HepG2 (cell line): ENCODE data around the gene OSCP1. TPM values are rescaled to one million over a fixed set of nuclear protein-coding genes. Genes with fewer than 3 reads are reported as not detected.

ENCODE experiments used
- BRF2 ChIP-seq: sonication (generic); formaldehyde crosslinking; IDR thresholded peaks from 2 replicates; pipeline ENCODE4 v1.8.1; 2022; ENCODE audit warnings: mild to moderate bottlenecking, missing genetic modification reagents
- CCDC6 ChIP-seq: sonication (generic); formaldehyde crosslinking; IDR thresholded peaks from 2 replicates; pipeline ENCODE4 v1.8.1; 2022; ENCODE audit warnings: mild to moderate bottlenecking, missing genetic modification reagents, moderate library complexity
- CENPX ChIP-seq: sonication (generic); formaldehyde crosslinking; IDR thresholded peaks from 2 replicates; pipeline ENCODE4 v1.9.0; 2021; ENCODE audit warnings: mild to moderate bottlenecking, missing genetic modification reagents, moderate library complexity
- HHEX ChIP-seq: IDR thresholded peaks from 2 replicates; pipeline ENCODE4 v1.6.1; 2016; ENCODE audit warnings: control low read depth
- JUN ChIP-seq: sonication (generic); formaldehyde crosslinking; IDR thresholded peaks from 2 replicates; pipeline ENCODE4 v1.4.0; 2020; ENCODE audit warnings: mild to moderate bottlenecking, missing genetic modification reagents
- KDM5B ChIP-seq: sonication (generic); formaldehyde crosslinking; IDR thresholded peaks from 2 replicates; pipeline ENCODE4 v1.4.0; 2020; ENCODE audit warnings: missing genetic modification reagents, mild to moderate bottlenecking, borderline replicate concordance
- MAFG ChIP-seq: sonication (generic); formaldehyde crosslinking; IDR thresholded peaks from 2 replicates; pipeline ENCODE4 v1.5.1; 2020; ENCODE audit warnings: mild to moderate bottlenecking, missing genetic modification reagents
- MIER3 ChIP-seq: IDR thresholded peaks from 2 replicates; pipeline ENCODE4 v1.6.1; 2016; ENCODE audit warnings: missing compliant biosample characterization, borderline replicate concordance
- PHF21A ChIP-seq: sonication (generic); formaldehyde crosslinking; IDR thresholded peaks from 2 replicates; pipeline ENCODE4 v1.5.0; 2020; ENCODE audit warnings: mild to moderate bottlenecking, missing genetic modification reagents
- SALL1 ChIP-seq: sonication (generic); formaldehyde crosslinking; IDR thresholded peaks from 2 replicates; pipeline ENCODE4 v1.8.0; 2022; ENCODE audit warnings: mild to moderate bottlenecking, missing genetic modification reagents
- SALL2 ChIP-seq: sonication (generic); formaldehyde crosslinking; IDR thresholded peaks from 2 replicates; pipeline ENCODE4 v1.8.1; 2023; ENCODE audit warnings: mild to moderate bottlenecking, missing genetic modification reagents, inconsistent platforms
- SYNCRIP ChIP-seq: fragments of 200-400 bp; formaldehyde crosslinking; IDR thresholded peaks from 2 replicates; pipeline ENCODE4 v1.6.1; 2018; ENCODE audit warnings: mild to moderate bottlenecking, low read depth, low read length; ENCODE audit not compliant: insufficient read depth
- THAP8 ChIP-seq: sonication (generic); formaldehyde crosslinking; IDR thresholded peaks from 2 replicates; pipeline ENCODE4 v1.5.1; 2020; ENCODE audit warnings: missing genetic modification reagents, mild to moderate bottlenecking, borderline replicate concordance
- TP53 ChIP-seq: sonication (generic); formaldehyde crosslinking; conservative IDR thresholded peaks from 2 replicates; pipeline ENCODE4 v1.4.0; 2020; ENCODE audit warnings: missing genetic modification reagents
- ZBTB25 ChIP-seq: IDR thresholded peaks from 2 replicates; pipeline ENCODE4 v1.6.1; 2018; ENCODE audit warnings: missing genetic modification reagents
- ZNF225 ChIP-seq: sonication (generic); formaldehyde crosslinking; IDR thresholded peaks from 2 replicates; pipeline ENCODE4 v1.4.0; 2020; ENCODE audit warnings: mild to moderate bottlenecking, missing genetic modification reagents
- ZNF33A ChIP-seq: sonication (generic); formaldehyde crosslinking; IDR thresholded peaks from 2 replicates; pipeline ENCODE4 v1.5.1; 2020; ENCODE audit warnings: missing genetic modification reagents, mild to moderate bottlenecking, moderate library complexity, borderline replicate concordance
- ZNF33B ChIP-seq: sonication (generic); formaldehyde crosslinking; IDR thresholded peaks from 2 replicates; pipeline ENCODE4 v1.5.1; 2020; ENCODE audit warnings: mild to moderate bottlenecking, missing genetic modification reagents
- ZNF34 ChIP-seq: sonication (generic); formaldehyde crosslinking; IDR thresholded peaks from 2 replicates; pipeline ENCODE4 v1.4.0; 2020; ENCODE audit warnings: mild to moderate bottlenecking, missing genetic modification reagents, borderline replicate concordance
- ZNF530 ChIP-seq: sonication (generic); formaldehyde crosslinking; IDR thresholded peaks from 2 replicates; pipeline ENCODE4 v1.5.0; 2020; ENCODE audit warnings: low read depth, mild to moderate bottlenecking, missing genetic modification reagents
- ZNF614 ChIP-seq: IDR thresholded peaks from 2 replicates; pipeline ENCODE4 v1.6.1; 2018; ENCODE audit warnings: missing biosample characterization, missing genetic modification reagents, inconsistent platforms, borderline replicate concordance
- ZNF782 ChIP-seq: sonication (generic); formaldehyde crosslinking; IDR thresholded peaks from 2 replicates; pipeline ENCODE4 v1.4.0; 2020; ENCODE audit warnings: missing genetic modification reagents, mild to moderate bottlenecking, borderline replicate concordance
- polyA plus RNA-seq, 8 experiments: library from polyadenylated mRNA; depleted of rRNA in 3 of 8; stranded (reverse) in 7 of 8; unstranded in 1 of 8; fragments of >200 nt; fragmentation: Illumina TruSeq in 4 of 8; extraction: Trizol in 4 of 8; gene quantifications; 2 replicates each; pipeline versions ENCODE4 v1.2.1 to v1.2.3, GENCODE V29; 2011 to 2016; ENCODE audit warnings: low read depth in 4 of 8, missing spikeins in 1 of 8, mixed read lengths in 1 of 8; ENCODE audit not compliant: insufficient read depth in 1 of 8
- total RNA-seq, 5 experiments: library from RNA; depleted of rRNA; stranded (reverse); fragments of >200 nt; fragmentation: Illumina TruSeq; extraction: Trizol; gene quantifications; 2 replicates each; pipeline ENCODE4 v1.2.3, GENCODE V29; 2016; ENCODE audit warnings: low read depth in 1 of 5
- TF ChIP-seq, protein P1 (sequence below): sonication (generic); formaldehyde crosslinking; IDR thresholded peaks from 2 replicates; pipeline ENCODE4 v1.4.0; 2020; ENCODE audit warnings: missing genetic modification reagents
- TF ChIP-seq, protein P2 (sequence below): sonication (generic); formaldehyde crosslinking; IDR thresholded peaks from 2 replicates; pipeline ENCODE4 v1.4.0; 2020; ENCODE audit warnings: missing genetic modification reagents

The OSCP1 gene
- total and polyA plus RNA-seq, 2 of the 13 experiments (the other 11 are each of a cell fraction or from before 2014, with no cell fraction given), result 0.60 to 0.84 TPM

DNA sequence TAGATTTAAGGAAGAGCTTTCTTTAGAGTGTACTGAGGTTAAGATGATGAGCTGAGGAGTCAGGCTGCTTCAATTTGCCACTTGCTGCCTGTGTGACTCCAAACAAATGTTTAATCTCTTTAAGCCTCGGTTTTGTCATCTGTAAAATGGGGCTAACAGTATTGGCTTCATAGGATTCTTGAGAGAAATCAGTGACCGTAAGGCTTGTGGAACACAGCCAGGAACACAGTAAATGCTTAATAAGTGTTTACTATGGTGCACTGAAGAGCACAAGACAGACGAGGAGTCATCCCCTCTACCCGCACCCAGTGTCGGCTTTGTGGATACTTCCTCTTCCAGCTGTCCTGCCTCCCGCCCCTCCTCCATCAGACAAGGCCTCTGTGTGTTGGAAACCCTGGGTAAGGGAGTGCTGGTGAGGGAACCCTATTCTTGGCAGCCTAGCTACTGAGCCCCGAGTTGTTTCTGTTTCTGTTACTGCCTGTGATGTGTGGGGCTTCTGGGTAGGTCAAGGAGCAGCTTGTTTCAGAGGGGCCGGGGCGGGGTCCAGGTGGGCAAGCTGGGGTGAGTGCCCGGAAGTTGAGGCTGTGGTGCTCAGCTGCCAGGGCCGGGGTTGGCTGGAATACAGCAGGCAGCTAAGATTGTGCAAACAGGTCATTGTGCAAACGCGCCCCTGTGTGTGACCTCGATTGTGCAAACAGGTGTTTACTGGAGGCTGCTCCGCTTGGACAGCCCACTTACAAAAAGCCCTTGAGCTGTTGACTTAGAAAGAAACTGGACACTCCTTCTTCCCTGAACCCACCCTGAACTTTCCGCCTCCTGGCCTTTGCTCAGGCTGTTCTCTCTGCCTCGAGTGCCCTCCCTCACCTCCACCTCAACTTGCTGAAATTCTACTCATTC lies 36.4 kb upstream of the OSCP1 start (continued):
- TF ChIP-seq, protein P1, sequence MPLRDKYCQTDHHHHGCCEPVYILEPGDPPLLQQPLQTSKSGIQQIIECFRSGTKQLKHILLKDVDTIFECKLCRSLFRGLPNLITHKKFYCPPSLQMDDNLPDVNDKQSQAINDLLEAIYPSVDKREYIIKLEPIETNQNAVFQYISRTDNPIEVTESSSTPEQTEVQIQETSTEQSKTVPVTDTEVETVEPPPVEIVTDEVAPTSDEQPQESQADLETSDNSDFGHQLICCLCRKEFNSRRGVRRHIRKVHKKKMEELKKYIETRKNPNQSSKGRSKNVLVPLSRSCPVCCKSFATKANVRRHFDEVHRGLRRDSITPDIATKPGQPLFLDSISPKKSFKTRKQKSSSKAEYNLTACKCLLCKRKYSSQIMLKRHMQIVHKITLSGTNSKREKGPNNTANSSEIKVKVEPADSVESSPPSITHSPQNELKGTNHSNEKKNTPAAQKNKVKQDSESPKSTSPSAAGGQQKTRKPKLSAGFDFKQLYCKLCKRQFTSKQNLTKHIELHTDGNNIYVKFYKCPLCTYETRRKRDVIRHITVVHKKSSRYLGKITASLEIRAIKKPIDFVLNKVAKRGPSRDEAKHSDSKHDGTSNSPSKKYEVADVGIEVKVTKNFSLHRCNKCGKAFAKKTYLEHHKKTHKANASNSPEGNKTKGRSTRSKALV (CRISPR knock-in tag), result peak; percentile 93
- TF ChIP-seq, protein P2, sequence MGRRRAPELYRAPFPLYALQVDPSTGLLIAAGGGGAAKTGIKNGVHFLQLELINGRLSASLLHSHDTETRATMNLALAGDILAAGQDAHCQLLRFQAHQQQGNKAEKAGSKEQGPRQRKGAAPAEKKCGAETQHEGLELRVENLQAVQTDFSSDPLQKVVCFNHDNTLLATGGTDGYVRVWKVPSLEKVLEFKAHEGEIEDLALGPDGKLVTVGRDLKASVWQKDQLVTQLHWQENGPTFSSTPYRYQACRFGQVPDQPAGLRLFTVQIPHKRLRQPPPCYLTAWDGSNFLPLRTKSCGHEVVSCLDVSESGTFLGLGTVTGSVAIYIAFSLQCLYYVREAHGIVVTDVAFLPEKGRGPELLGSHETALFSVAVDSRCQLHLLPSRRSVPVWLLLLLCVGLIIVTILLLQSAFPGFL (CRISPR knock-in tag), result no peak
- TF ChIP-seq JUN, result peak; percentile 73; the same call in 1 of the 2 replicates
- no peak for TF ChIP-seq THAP8 (CRISPR knock-in tag)
- TF ChIP-seq PHF21A (CRISPR knock-in tag), result peak; percentile 99
- no peak for TF ChIP-seq ZNF33A
- TF ChIP-seq BRF2, result no peak
- peak; percentile 84; the same call in 1 of the 2 replicates for TF ChIP-seq KDM5B (CRISPR knock-in tag)
- TF ChIP-seq TP53 (CRISPR knock-in tag), result peak; percentile 90; the same call in 1 of the 2 replicates
- peak; percentile 97 for TF ChIP-seq MIER3 (CRISPR knock-in tag)
- TF ChIP-seq SALL1, result peak; percentile 99
- TF ChIP-seq ZNF614, result peak; percentile 81
- peak; percentile 56; the same call in 1 of the 2 replicates for TF ChIP-seq ZNF34 (CRISPR knock-in tag)
- no peak for TF ChIP-seq ZNF33B (CRISPR knock-in tag)
- peak; percentile 80; the same call in 1 of the 2 replicates for TF ChIP-seq ZBTB25 (CRISPR knock-in tag)
- no peak for TF ChIP-seq SYNCRIP
- no peak for TF ChIP-seq MAFG (CRISPR knock-in tag)
- peak; percentile 82; the same call in 1 of the 2 replicates for TF ChIP-seq ZNF782 (CRISPR knock-in tag)
- TF ChIP-seq SALL2 (CRISPR knock-in tag), result peak; percentile 95
- no peak for TF ChIP-seq ZNF530
- TF ChIP-seq CCDC6 (CRISPR knock-in tag), result peak; percentile 92
- no peak; the same call in 1 of the 2 replicates for TF ChIP-seq ZNF225 (CRISPR knock-in tag)
- peak; percentile 55; the same call in 1 of the 2 replicates for TF ChIP-seq HHEX (CRISPR knock-in tag)
- no peak for TF ChIP-seq CENPX (CRISPR knock-in tag)
